GM19023 (cell line): ENCODE data around the gene HOXD8.
A peak's percentile ranks its signal among the peaks of the same experiment; 100 is the strongest.

Experiments
- ATAC-seq: cut with Tn5 transposase; IDR thresholded peaks from one replicate; pipeline ENCODE4 v1.9.1; 2021; ENCODE audit warnings: mild to moderate bottlenecking, moderate library complexity; ENCODE audit not compliant: unreplicated experiment

The HOXD8 gene

GRCh38 chr2:176128172-176128981 is 1.1 kb upstream of the HOXD8 start:
- no peak for ATAC-seq

GRCh38 chr2:176129813-176130146 is 275 bp downstream of the HOXD8 start:
- no peak for ATAC-seq

GRCh38 chr2:176130147-176130956 is 847 bp downstream of the HOXD8 start:
- no peak for ATAC-seq

- ATAC-seq = no peak
Measured at GRCh38 chr2:176130957-176131847, 1.7 kb downstream of the HOXD8 start.

GRCh38 chr2:176131848-176132158 is 2.3 kb downstream of the HOXD8 start:
- no peak for ATAC-seq

- ATAC-seq = no peak
Measured at GRCh38 chr2:176132205-176133171, 3.0 kb downstream of the HOXD8 start.

GRCh38 chr2:176133389-176133788 is 3.9 kb downstream of the HOXD8 start:
- ATAC-seq = no peak

- ATAC-seq = no peak
Measured at GRCh38 chr2:176134035-176134434, 4.5 kb downstream of the HOXD8 start.

- no peak for ATAC-seq
Measured at GRCh38 chr2:176135035-176135440, 5.5 kb downstream of the HOXD8 start.

- ATAC-seq = no peak
Measured at GRCh38 chr2:176136374-176137251, 7.1 kb downstream of the HOXD8 start.

- ATAC-seq = no peak
Measured at GRCh38 chr2:176137252-176137580, 7.7 kb downstream of the HOXD8 start.

- no peak for ATAC-seq
Measured at GRCh38 chr2:176137906-176138305, 8.4 kb downstream of the HOXD8 start.

- ATAC-seq = no peak
Measured at GRCh38 chr2:176138526-176138922, 9.0 kb downstream of the HOXD8 start.

GRCh38 chr2:176138923-176139660 is 9.6 kb downstream of the HOXD8 start:
- ATAC-seq = no peak

GRCh38 chr2:176139661-176140512 is 10.4 kb downstream of the HOXD8 start:
- ATAC-seq = no peak

- peak; percentile 93 for ATAC-seq
Measured at GRCh38 chr2:176140513-176141317, 11.2 kb downstream of the HOXD8 start.

GRCh38 chr2:176142281-176142680 is 12.8 kb downstream of the HOXD8 start:
- no peak for ATAC-seq
